Measurements from ENCODE around the gene COX19.

Gene COX19

GRCh38 chr7:979151-979550 lies 3.8 kb upstream of the COX19 start:
- DNase-seq (ENCODE audit: low read depth, low spot score): no peak

- no peak for DNase-seq (ENCODE audit: low read depth, low spot score)
Observed at GRCh38 chr7:978416-979091, 3.2 kb upstream of the COX19 start.

- no peak for DNase-seq (ENCODE audit: low read depth, low spot score)
Observed at GRCh38 chr7:978049-978346, 2.6 kb upstream of the COX19 start.

- DNase-seq (ENCODE audit: low read depth, low spot score): peak; percentile 65
Observed at GRCh38 chr7:977326-978048, 2.1 kb upstream of the COX19 start.

- no peak for DNase-seq (ENCODE audit: low read depth, low spot score)
Observed at GRCh38 chr7:976901-977325, 1.6 kb upstream of the COX19 start.

- no peak for DNase-seq (ENCODE audit: low read depth, low spot score)
Observed at GRCh38 chr7:975702-976473, 539 bp upstream of the COX19 start.

- no peak for DNase-seq (ENCODE audit: low read depth, low spot score)
Observed at GRCh38 chr7:974172-974571, 1.2 kb downstream of the COX19 start.

- no peak for DNase-seq (ENCODE audit: low read depth, low spot score)
Observed at GRCh38 chr7:973312-973711, 2.0 kb downstream of the COX19 start.

GRCh38 chr7:972676-973309 lies 2.6 kb downstream of the COX19 start:
- DNase-seq (ENCODE audit: low read depth, low spot score): no peak

GRCh38 chr7:972110-972509 lies 3.2 kb downstream of the COX19 start:
- no peak for DNase-seq (ENCODE audit: low read depth, low spot score)

- DNase-seq (ENCODE audit: low read depth, low spot score): no peak
Observed at GRCh38 chr7:970744-971143, 4.6 kb downstream of the COX19 start.

- DNase-seq (ENCODE audit: low read depth, low spot score): no peak
Observed at GRCh38 chr7:969403-969802, 5.9 kb downstream of the COX19 start.

- no peak for DNase-seq (ENCODE audit: low read depth, low spot score)
Observed at GRCh38 chr7:968205-969105, 6.9 kb downstream of the COX19 start.

- DNase-seq (ENCODE audit: low read depth, low spot score): no peak
Observed at GRCh38 chr7:967361-968082, 7.8 kb downstream of the COX19 start.

GRCh38 chr7:966291-967069 lies 8.9 kb downstream of the COX19 start:
- DNase-seq (ENCODE audit: low read depth, low spot score): no peak

GRCh38 chr7:964401-965231 lies 10.7 kb downstream of the COX19 start:
- DNase-seq (ENCODE audit: low read depth, low spot score): peak; percentile 61

GRCh38 chr7:963236-964078 lies 11.9 kb downstream of the COX19 start:
- no peak for DNase-seq (ENCODE audit: low read depth, low spot score)

All from astrocyte of the hippocampus (primary cell).